HG02981 (cell line): Measurements from ENCODE around the gene CIDEA.
"Not testable (repeated sequence)": the region's sequence is repeated elsewhere in the genome, so short reads cannot be mapped to it uniquely, and the experiment has no call there.

ENCODE experiments used
- ATAC-seq: cut with Tn5 transposase; IDR thresholded peaks from one replicate; pipeline ENCODE4 v1.9.1; 2021; ENCODE audit warnings: mild to moderate bottlenecking, moderate library complexity; ENCODE audit not compliant: unreplicated experiment

Gene CIDEA

GRCh38 chr18:12254136-12254819 lies at the start of gene CIDEA:
TSS of gene CIDEA (plus strand) at chr18:12254361. CDS start at chr18:12254384, 23 bp downstream.
- no peak for ATAC-seq

DNA sequence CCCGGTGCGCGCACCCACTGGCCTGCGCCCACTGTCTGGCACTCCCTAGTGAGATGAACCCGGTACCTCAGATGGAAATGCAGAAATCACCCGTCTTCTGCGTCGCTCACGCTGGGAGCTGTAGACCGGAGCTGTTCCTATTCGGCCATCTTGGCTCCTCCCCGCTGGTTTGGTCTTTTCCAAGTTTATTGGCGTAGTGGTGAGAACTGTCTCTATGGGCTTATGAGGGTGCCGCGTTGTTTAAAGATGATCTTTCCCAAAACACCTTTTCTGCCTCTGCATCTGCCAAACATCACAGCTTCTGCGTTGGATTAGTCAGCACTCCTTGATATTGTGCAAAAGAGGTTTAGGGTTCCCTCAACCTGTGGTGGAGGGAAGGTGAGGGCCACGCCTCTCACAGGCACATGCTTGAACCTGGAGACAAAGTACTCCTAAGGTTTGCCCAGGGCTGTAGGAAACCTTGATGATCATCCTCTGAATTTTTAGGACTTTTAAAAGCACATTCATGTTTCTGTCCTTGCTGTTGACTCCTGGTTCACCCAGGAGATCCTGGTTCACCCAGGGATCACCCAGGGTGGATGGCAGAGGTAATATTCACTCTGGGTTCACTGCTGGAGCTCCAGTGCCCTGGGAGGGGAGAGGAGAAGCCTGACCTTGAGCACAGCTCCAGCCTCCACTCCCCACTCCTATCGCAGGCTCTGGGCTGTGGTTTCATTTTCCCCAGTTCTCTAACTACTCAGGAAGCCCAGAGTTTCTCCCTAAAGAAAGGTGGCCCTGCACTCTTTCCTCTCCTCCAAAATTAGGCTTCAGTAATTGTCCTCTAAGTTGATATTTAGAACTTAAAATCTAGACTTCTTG lies 45.6 kb upstream of the CIDEA start:
- not testable (repeated sequence) for ATAC-seq

DNA sequence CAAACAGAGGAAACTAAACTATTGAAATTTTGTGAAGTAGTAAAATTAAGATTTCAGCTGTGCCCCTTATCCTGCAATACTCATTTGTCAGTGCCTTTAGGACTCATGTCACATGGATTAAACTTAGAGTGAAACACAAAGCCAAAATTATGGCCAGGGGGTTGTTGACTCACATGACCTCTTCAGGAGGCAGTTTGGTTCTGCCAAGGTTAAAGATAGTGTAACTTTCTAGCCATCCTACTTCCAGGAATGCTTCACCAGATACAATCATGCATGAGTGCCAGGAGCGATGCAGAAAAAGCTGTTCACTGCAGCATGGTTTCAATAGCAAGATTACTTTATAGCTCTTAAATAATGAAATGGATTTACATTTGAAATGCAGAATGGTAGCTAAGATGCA lies 41.9 kb upstream of the CIDEA start:
- not testable (repeated sequence) for ATAC-seq

- not testable (repeated sequence) for ATAC-seq
Observed at GRCh38 chr18:12214296-12215005, 39.7 kb upstream of the CIDEA start.

- not testable (repeated sequence) for ATAC-seq
Observed at GRCh38 chr18:12216471-12216870, 37.7 kb upstream of the CIDEA start.

GRCh38 chr18:12218603-12219002 lies 35.6 kb upstream of the CIDEA start:
- ATAC-seq, result not testable (repeated sequence)

DNA sequence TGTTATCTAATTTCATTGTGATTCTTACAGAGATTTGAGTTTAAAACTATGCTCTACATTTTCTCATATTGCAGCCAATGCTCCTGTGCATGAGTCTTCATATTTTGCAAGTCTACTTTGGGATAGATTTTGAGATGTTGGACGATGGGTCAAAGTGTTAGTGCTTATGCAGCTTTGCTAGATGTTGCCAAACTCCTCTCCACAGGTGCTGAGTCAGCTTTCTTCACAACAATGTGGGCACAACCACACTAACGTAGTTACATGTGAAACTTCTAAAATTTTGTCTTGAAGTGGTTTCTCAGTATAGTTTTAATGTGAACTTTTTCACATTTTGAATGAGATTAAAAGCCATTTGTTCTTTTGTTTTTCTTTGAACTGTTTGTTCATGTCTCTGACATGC lies 32.1 kb upstream of the CIDEA start:
- not testable (repeated sequence) for ATAC-seq

DNA sequence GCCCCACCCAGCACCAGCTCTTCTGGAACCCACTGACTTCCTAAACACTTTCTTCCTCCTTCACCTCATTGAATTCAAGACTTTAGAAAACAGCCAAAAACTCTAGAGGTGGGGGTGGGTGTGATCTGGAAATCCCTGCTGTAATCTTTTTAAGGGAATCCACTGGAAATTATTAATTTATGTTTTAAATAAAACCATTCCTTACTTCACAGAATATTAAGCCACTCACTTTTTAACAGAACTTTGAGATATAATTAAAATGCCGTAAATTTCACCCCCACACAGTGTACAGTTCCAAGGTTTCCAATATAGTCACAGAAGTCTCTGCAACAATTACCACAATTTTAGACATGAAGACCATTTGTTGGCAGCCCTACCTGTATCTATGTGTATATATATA lies 30.8 kb upstream of the CIDEA start:
- ATAC-seq, result not testable (repeated sequence)

GRCh38 chr18:12226807-12227206 lies 27.4 kb upstream of the CIDEA start:
- ATAC-seq, result not testable (repeated sequence)

DNA sequence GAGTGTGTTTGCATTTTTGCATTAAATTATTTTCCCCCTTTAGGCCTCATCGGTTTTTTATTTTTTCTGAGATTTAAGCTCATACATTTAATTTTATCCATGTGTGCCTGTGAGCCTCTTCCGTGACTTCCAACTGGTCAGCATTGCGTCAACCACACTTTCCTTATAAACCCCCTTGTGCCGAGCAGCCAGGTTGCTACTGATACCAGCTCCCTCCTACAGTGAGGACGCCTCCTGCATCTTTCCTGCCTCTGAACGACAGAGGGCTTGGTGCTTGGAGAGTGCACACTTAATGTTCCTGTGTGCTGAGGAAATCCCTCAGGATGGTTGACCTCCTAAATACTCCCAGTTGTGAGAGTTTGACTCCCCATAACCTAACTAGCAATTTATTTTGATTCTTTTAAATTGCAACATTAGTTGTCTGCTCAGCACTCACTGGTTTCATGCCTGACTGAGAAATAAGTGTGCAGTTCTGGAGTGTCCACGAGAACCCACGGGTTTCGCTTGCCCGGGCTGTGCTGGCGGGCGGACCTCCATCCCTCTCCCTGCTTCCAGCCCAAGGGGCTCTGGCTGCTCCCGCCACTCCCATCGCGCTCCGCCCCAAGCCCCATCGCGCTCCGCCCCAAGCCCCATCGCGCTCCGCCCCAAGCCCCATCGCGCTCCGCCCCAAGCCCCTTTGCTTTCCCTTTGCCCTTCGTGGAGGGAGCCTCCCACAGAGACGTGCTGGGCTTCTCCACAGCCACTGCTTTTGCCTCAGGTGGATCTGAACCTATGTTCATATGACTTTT lies 26.6 kb upstream of the CIDEA start:
- ATAC-seq, result not testable (repeated sequence)

GRCh38 chr18:12228308-12228707 lies 25.9 kb upstream of the CIDEA start:
- ATAC-seq, result not testable (repeated sequence)

DNA sequence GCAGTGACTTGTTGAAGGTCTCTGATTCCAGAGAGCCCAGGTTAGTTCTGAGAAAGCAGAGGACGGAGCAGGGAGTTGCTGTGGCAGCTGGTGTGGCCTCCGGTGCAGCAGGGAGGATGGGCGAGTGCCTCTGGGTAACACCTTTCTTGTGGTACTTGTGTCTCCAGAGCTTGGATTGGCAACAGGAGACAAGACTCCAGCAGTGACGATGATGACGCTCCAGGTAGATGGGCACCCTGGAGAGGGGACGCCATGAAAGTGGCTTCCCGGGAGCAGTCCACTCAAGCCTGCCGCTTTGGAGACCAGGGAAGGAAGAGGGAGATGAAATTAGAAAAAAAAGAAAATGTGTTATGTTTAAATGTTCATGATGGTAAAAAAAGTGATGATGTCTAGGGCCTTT lies 23.6 kb upstream of the CIDEA start:
- not testable (repeated sequence) for ATAC-seq

DNA sequence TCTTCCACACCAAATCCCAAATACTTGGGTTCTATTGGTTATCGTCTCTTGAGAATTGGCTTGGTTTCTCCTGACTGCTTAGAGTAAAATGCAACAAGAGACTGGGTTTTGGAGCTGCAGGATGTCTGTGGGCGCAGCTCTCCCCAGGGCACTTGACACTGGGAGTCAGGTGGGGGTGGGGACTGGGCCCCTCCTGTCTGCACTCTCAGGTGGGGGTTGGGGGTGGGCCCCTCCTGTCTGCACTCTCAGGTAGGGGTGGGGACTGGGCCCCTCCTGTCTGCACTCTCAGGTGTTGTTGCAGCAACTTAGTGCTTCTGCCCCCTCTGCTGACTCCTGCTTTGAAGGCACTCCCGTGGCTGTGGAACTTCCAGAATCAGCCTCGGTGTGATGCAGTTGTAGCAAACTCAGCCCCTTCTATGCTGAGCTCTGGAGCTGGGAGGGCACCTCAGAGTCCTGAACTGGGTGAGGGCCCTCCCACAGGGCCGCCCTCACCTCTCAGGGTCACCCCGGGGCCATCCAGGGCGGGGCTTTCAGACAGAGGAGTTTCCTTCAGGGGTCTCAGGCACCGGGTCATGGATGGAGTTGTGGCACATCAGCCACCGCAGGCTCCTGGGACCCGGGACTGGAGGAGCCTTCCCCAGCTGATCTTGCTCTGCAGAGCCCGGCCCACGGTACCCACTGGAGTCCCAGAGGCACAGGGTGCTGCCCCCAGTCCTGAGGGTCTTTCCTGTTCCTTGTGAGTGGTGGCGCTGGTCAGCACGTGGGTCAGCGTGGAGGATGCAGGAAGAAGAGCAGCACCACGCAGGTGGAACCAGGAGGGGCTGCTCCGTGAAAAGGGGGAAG lies 22.9 kb upstream of the CIDEA start:
- ATAC-seq, result no peak

DNA sequence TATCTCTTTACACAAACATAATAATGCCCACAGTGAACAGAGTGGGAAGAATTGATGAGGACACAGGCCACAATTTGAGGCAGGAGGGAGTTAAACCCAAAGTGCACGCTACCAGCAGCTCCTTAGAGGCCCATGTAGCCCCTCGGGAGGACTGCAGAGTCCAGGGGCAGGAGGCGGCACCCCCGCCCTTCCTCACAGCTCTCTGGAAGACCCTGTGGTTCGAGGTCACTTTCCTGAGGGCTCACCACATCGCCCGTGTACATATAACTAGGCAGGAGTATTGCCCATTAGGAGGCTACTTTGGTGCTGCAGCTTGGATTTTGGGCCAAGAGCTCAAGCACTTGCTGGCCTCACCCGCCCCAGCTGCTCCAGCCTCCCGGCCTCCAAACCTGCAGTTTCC lies 22.2 kb upstream of the CIDEA start:
- no peak for ATAC-seq

GRCh38 chr18:12233378-12233777 lies 20.8 kb upstream of the CIDEA start:
- ATAC-seq, result no peak

GRCh38 chr18:12234451-12235190 lies 19.5 kb upstream of the CIDEA start:
- ATAC-seq, result no peak

DNA sequence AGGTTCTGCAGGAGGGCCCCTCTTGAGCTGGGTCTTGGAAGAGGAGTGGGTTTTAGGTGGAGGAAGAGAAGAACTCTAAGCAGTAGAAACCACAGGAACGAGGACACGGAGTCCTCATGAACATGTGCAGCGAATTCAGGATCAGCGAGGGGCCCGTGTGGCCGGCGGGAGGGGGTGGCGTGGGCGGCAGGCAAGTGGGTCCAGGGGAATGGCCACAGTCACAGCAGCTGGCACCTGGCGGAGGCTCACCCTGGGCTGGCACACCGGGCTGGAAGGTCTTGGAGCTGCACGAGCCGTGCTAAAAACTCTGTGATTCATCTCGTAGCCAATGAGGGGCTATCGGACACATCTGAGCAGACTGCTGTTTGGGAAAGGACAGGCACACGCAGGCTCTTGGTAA lies 18.0 kb upstream of the CIDEA start:
- ATAC-seq, result no peak

DNA sequence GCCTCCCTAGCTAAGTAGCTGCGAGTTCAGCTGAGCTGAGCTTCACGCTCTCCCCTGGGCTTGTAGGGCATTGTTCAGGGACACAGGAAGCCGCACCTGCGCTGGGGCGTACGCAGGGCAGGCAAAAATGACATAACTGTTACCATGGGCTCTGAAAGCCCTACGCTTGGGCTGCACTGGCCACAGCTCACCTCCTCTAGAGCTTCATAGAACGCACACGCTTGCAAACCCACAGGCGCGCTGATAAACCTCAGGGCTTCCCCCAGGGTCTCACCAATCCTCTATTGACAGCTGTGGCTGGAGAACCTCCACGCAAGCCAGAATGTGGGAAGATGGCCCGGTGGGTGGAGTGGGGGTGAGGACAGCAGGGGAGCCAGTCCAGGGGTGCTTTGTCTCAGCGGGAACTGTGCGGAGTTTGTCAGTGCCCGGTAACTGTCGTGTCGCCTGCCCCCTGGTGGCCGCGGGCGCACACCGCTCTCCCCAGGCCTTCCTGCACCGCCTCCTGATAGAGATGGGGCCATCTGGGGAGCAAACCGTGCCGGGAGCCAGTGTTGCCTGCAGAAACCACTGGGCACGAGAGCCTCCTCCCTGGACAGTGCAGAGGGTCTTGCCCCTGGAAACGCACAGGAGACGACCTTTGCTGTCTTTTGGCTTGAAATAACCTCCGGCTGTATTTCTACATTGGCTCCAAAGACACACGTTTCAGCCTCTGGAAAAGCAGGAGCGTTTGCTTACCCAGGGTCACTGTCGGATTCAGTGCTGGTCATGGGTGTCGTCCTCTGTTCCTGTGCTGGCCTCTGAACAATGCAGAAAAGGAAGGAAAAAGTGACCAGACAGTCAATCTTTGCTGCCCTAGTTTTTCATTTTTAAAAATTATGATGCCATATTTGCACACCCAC lies 17.0 kb upstream of the CIDEA start:
- peak; percentile 89 for ATAC-seq
